Measurements from ENCODE around the gene MMP28. TPM values are rescaled to one million over a fixed set of nuclear protein-coding genes. Genes with fewer than 3 reads are reported as not detected.
A peak's percentile ranks its signal among the peaks of the same experiment; 100 is the strongest.

MMP28 gene
- total RNA-seq, 4 donors from 2014 or later: 62.5 to 115 (median 79.1) TPM

DNA sequence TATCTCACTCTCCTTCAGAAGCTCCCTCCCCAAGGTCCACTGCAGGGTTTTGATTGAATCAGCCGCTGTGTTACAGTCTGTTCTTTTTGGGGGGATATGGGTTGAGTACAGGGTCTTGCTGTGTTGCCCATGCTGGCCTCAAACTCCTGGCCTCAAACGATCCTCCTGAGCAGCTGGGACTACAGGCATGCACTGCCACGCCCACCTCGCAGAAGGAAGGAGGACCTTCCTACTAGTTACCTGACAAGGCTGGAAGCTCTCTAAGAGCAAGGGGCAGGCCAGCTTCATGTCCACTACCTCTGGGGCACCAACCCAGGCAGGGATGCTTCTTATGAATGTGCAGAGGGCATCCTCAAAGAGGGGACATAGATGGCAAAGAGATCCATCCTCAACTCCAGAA, 1.9 kb upstream of the MMP28 start:
- no peak overlapping the region for H3K4me3 ChIP-seq (ENCODE audit: low read depth, poor library complexity, severe bottlenecking)
- intact Hi-C loops (cut with DNase I; ENCODE audit: low total_unique reads): no loop called here
- TF ChIP-seq, protein P1, sequence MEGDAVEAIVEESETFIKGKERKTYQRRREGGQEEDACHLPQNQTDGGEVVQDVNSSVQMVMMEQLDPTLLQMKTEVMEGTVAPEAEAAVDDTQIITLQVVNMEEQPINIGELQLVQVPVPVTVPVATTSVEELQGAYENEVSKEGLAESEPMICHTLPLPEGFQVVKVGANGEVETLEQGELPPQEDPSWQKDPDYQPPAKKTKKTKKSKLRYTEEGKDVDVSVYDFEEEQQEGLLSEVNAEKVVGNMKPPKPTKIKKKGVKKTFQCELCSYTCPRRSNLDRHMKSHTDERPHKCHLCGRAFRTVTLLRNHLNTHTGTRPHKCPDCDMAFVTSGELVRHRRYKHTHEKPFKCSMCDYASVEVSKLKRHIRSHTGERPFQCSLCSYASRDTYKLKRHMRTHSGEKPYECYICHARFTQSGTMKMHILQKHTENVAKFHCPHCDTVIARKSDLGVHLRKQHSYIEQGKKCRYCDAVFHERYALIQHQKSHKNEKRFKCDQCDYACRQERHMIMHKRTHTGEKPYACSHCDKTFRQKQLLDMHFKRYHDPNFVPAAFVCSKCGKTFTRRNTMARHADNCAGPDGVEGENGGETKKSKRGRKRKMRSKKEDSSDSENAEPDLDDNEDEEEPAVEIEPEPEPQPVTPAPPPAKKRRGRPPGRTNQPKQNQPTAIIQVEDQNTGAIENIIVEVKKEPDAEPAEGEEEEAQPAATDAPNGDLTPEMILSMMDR (IDR thresholded peaks at IDR 0.05): no peak
- no peak for TF ChIP-seq POLR2A (IDR thresholded peaks at IDR 0.05)
- WGBS, 2 donors: 57 to 69% methylated on average over 4 of the region's 4 CpGs
- no peak for DNase-seq (ENCODE audit: low spot score in 2 of 2)

DNA sequence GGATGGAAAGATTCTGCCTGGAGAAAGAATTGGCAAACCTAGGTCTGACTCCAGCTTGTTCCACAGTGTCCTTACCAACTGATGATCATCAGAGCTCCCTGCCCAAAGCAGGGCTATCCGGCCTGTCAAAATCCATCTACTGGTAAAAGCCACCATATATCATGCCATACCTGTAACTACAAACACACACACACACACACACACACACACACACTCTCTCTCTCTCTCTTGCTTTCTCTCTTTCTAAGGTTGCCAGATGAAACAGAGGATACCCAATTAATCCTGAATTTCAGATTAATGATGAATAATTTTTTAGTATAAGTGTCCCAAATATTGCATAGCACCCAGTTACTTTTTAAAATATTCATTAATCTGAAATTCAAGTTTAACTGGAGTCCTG, 1.5 kb upstream of the MMP28 start:
- whole genome bisulfite sequencing, 2 donors: 86 to 95% methylated on average over 1 of the region's 1 CpG
- intact Hi-C loops (cut with DNase I; ENCODE audit: low total_unique reads): no loop called here
- H3K4me3 ChIP-seq (ENCODE audit: low read depth, poor library complexity, severe bottlenecking): no peak overlapping the region
- no peak for TF ChIP-seq POLR2A (IDR thresholded peaks at IDR 0.05)
- TF ChIP-seq, protein P1 (IDR thresholded peaks at IDR 0.05): no peak
- no peak for DNase-seq (ENCODE audit: low spot score in 2 of 2)

DNA sequence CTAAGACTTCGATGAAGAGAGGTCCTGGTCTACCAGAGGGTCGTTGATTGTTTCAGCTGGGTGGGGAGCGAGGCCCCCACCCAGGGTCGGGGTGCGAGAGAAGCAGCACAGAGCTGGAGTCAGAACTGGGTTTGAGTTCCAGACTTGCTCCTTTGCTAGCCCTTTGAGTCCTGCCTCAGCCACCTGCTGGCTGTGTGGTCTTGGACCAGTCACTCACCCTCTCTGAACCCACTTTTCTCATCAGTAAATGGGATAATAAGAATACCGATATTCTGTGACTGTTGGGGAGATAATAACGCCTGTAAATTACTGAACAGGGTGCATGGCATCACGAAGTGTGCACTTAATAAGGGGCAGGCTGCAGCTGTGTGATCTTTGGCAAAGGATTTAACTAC, 427 bp upstream of the MMP28 start:
- intact Hi-C loops (cut with DNase I; ENCODE audit: low total_unique reads): no loop called here
- WGBS, 2 donors: 26 to 34% methylated on average over 8 of the region's 8 CpGs
- DNase-seq (ENCODE audit: low spot score in 2 of 2): no peak
- no peak overlapping the region for H3K4me3 ChIP-seq (ENCODE audit: low read depth, poor library complexity, severe bottlenecking)
- no peak for TF ChIP-seq POLR2A (IDR thresholded peaks at IDR 0.05)
- TF ChIP-seq, protein P1 (IDR thresholded peaks at IDR 0.05): no peak

DNA sequence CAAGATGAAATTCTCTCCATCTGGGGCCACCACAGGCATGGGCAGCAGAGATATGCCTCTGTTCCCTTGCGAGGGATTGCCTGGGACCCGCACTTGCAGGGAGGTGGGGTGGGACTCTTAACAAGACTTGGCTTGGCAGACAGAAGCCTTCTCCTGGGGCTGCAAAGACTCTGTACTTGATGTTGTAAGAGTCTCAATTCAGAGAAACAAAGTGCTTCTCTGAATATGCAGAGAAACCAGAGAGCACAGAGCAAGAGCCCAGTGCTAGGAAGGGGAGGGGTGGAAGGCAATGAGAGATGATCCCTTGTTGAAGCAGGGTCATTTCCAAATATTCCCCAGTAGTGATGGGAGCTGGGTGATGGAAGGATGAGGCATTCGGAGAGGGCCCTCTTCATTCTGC, 2.2 kb downstream of the MMP28 start:
- 47 to 53% methylated on average over 3 of the region's 3 CpGs for WGBS, 2 donors

DNA sequence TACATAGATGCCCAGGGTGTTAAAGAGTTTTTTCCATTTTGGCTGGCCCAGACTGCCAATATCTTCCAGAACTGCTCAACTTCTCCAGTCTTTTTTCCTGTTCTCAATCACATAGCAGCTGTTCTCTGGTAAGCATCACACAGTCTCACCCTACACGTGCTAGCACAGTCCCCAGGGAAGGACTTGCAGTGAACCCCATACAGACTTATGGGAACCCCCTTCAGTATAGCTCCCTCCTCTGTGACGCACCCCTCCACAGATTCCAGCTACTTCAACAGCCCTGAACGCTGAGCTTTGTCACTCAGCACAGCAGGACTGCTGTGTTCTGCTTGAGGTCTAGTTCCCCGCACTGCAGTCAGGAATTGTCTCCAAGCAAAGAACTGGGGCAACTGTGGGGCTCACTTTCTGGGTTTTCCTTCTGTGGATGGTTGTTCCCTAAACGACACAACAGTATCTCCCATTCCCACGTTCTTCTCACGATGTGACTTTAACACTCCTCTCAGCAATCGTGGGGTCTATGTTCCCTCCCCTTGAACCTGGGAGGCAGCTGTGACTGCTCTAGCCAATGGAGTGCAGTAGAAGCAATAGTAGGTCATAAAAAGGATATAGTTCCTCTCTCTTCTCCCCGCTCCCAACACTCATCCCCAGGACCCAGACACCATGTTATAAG, 3.6 kb downstream of the MMP28 start:
- TF ChIP-seq, protein P1 (IDR thresholded peaks at IDR 0.05): no peak
- no peak for TF ChIP-seq POLR2A (IDR thresholded peaks at IDR 0.05)
- intact Hi-C loops (cut with DNase I; ENCODE audit: low total_unique reads): no loop called here
- H3K4me3 ChIP-seq (ENCODE audit: low read depth, poor library complexity, severe bottlenecking): no peak overlapping the region
- peak in 1 of 2 donors; percentile 52 for DNase-seq (ENCODE audit: low spot score in 2 of 2)
- WGBS, 2 donors: 45 to 48% methylated on average over 9 of the region's 9 CpGs

More for the DNA sequence above, 2.2 kb downstream of the MMP28 start:
- DNase-seq (ENCODE audit: low spot score in 2 of 2): peak in 1 of 2 donors; percentile 68
- TF ChIP-seq POLR2A (IDR thresholded peaks at IDR 0.05): no peak
- TF ChIP-seq, protein P1 (IDR thresholded peaks at IDR 0.05): no peak
- intact Hi-C loops (cut with DNase I; ENCODE audit: low total_unique reads): no loop called here
- H3K4me3 ChIP-seq (ENCODE audit: low read depth, poor library complexity, severe bottlenecking): no peak overlapping the region

DNA sequence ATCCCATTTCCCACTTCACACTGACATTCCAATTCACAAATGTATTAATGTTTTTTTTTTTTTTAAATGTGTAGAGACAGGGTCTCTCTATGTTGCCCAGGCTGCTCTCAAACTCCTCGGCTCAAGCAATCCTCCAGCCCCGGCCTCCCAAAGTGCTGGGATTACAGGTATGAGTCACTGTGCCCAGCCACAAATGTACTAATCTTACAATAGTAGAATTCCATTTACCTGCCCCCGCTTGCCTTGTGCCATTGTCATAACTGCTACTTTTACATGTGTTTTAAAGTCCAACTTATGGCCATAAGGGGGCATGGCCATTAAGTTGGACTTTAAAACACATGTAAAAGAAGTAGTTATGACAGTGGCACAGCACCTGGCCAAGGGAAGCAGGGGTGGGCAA, 4.6 kb downstream of the MMP28 start:
- no peak overlapping the region for H3K4me3 ChIP-seq (ENCODE audit: low read depth, poor library complexity, severe bottlenecking)
- intact Hi-C loops (cut with DNase I; ENCODE audit: low total_unique reads): no loop called here
- 65 to 69% methylated on average over 3 of the region's 3 CpGs for WGBS, 2 donors
- peak in 1 of 2 donors; percentile 64 for DNase-seq (ENCODE audit: low spot score in 2 of 2)
- TF ChIP-seq POLR2A (IDR thresholded peaks at IDR 0.05): no peak
- TF ChIP-seq, protein P1 (IDR thresholded peaks at IDR 0.05): no peak

All from lower leg skin (tissue), 4 donors.